CD14-positive monocyte (primary cell): ENCODE measurements around the gene CRAMP1. TPM values are rescaled to one million over a fixed set of nuclear protein-coding genes. Genes with fewer than 3 reads are reported as not detected.
A peak's percentile ranks its signal among the peaks of the same experiment; 100 is the strongest.

Experiments
- DNase-seq, 3 donors: peaks; one replicate each; pipeline ENCODE4 v3.0.0-alpha.2; 2011 to 2022
- H2AFZ ChIP-seq: 2 replicates; pipeline ENCODE4 v1.6.0; 2012; ENCODE audit warnings: mild to moderate bottlenecking, low read depth, low read length, inconsistent platforms; ENCODE audit not compliant: insufficient read depth, poor library complexity, severe bottlenecking
- H3K27ac ChIP-seq, 2 donors: 1 replicate in 1 of 2; 2 replicates in 1 of 2; pipeline ENCODE4 v1.5.1; 2012 to 2013; ENCODE audit warnings: low read length in 2 of 2, control low read depth in 1 of 2, inconsistent platforms in 1 of 2, low read depth in 1 of 2, mild to moderate bottlenecking in 1 of 2
- H3K27me3 ChIP-seq, 2 donors: one replicate each; pipeline versions ENCODE4 v1.6.0 to v1.6.1; 2011 to 2013; ENCODE audit warnings: low read length in 2 of 2; ENCODE audit not compliant: control insufficient read depth in 2 of 2, insufficient read depth in 2 of 2
- H3K36me3 ChIP-seq, 2 donors: replicated peaks in 1 of 2; 1 replicate in 1 of 2; 2 replicates in 1 of 2; pipeline versions ENCODE4 v1.5.1 to v1.6.1; 2012 to 2013; ENCODE audit warnings: low read length in 2 of 2, control low read depth in 1 of 2, inconsistent platforms in 1 of 2, mild to moderate bottlenecking in 1 of 2; ENCODE audit not compliant: insufficient read depth in 2 of 2, control insufficient read depth in 1 of 2
- H3K4me1 ChIP-seq, 2 donors: 1 replicate in 1 of 2; 2 replicates in 1 of 2; pipeline versions ENCODE4 v1.5.1 to v1.6.1; 2012 to 2013; ENCODE audit warnings: low read length in 2 of 2, control low read depth in 1 of 2, inconsistent platforms in 1 of 2, mild to moderate bottlenecking in 1 of 2, moderate library complexity in 1 of 2; ENCODE audit not compliant: insufficient read depth in 2 of 2, control insufficient read depth in 1 of 2
- H3K4me2 ChIP-seq: replicated peaks from 2 replicates; pipeline ENCODE3; 2012; ENCODE audit warnings: low read length, moderate library complexity, mild to moderate bottlenecking; ENCODE audit not compliant: poor library complexity, severe bottlenecking; ENCODE audit errors: extremely low read depth
- H3K4me3 ChIP-seq, 3 experiments: fragments of 200-600 bp in 1 of 3; sonication (generic) in 1 of 3; replicated peaks in 1 of 3; 1 replicate in 2 of 3; 2 replicates in 1 of 3; pipeline ENCODE4 v1.5.1; 2011 to 2013; ENCODE audit warnings: low read length in 3 of 3, mild to moderate bottlenecking in 3 of 3, control low read depth in 2 of 3, low read depth in 2 of 3, inconsistent platforms in 1 of 3, moderate library complexity in 1 of 3
- H3K79me2 ChIP-seq: 2 replicates; pipeline ENCODE4 v1.6.0; 2012; ENCODE audit warnings: mild to moderate bottlenecking, control low read depth, inconsistent platforms, low read length, moderate library complexity; ENCODE audit not compliant: insufficient read depth
- H3K9ac ChIP-seq: 2 replicates; pipeline ENCODE4 v1.6.0; 2017; ENCODE audit warnings: low read length, mild to moderate bottlenecking; ENCODE audit not compliant: insufficient read depth, poor library complexity, severe bottlenecking
- H3K9me3 ChIP-seq, 2 donors: replicated peaks in 1 of 2; 1 replicate in 1 of 2; 2 replicates in 1 of 2; pipeline versions ENCODE4 v1.5.1 to v1.6.1; 2012 to 2013; ENCODE audit warnings: low read length in 2 of 2, control low read depth in 1 of 2; ENCODE audit not compliant: control insufficient read depth in 1 of 2, insufficient read depth in 1 of 2
- H4K20me1 ChIP-seq: 2 replicates; pipeline ENCODE4 v1.6.0; 2012; ENCODE audit warnings: mild to moderate bottlenecking, low read length, control low read depth, moderate library complexity; ENCODE audit not compliant: insufficient read depth
- H3K27ac Mint-ChIP-seq, 7 donors: one replicate each; pipeline ENCODE4 v1.8.0; 2020; ENCODE audit warnings: mild to moderate bottlenecking in 7 of 7, mixed read lengths in 7 of 7, moderate library complexity in 6 of 7, inconsistent platforms in 2 of 7
- H3K27me3 Mint-ChIP-seq, 3 donors: one replicate each; pipeline ENCODE4 v1.8.0; 2021 to 2022; ENCODE audit warnings: low read depth in 3 of 3, mild to moderate bottlenecking in 3 of 3, mixed read lengths in 3 of 3, moderate library complexity in 3 of 3, inconsistent platforms in 1 of 3
- H3K36me3 Mint-ChIP-seq, 2 donors: one replicate each; pipeline ENCODE4 v1.8.0; 2020; ENCODE audit warnings: mixed read lengths in 2 of 2, inconsistent platforms in 1 of 2, mild to moderate bottlenecking in 1 of 2
- H3K4me1 Mint-ChIP-seq: one replicate; pipeline ENCODE4 v1.8.0; 2020; ENCODE audit warnings: mild to moderate bottlenecking, mixed read lengths
- H3K4me3 Mint-ChIP-seq, 2 donors: one replicate each; pipeline ENCODE4 v1.8.0; 2020; ENCODE audit warnings: mild to moderate bottlenecking in 2 of 2, mixed read lengths in 2 of 2, moderate library complexity in 1 of 2
- H3K9me3 Mint-ChIP-seq, 7 donors: one replicate each; pipeline ENCODE4 v1.8.0; 2020 to 2022; ENCODE audit warnings: mixed read lengths in 7 of 7, mild to moderate bottlenecking in 6 of 7, moderate library complexity in 6 of 7, inconsistent platforms in 2 of 7
- WGBS: methylation state at CpG from one replicate; pipeline ENCODE4 v1.1.5; 2013; ENCODE audit warnings: missing lambda C conversion rate; ENCODE audit not compliant: insufficient coverage; 5-methylcytosine and 5-hydroxymethylcytosine counted together
- intact Hi-C, 2 donors: fragments of 100-400 bp; cut with micrococcal nuclease; formaldehyde crosslinking; loops; one replicate each; pipeline versions ENCODE4 v1.15.0 to v1.15.1; 2023
- polyA plus RNA-seq, 3 donors: library from polyadenylated mRNA; depleted of rRNA in 1 of 3; unstranded in 2 of 3; stranded (reverse) in 1 of 3; fragments of 300-500 nt in 2 of 3; fragments of >200 nt in 1 of 3; fragmentation: Illumina TruSeq in 2 of 3; gene quantifications; 1 replicate in 2 of 3; 2 replicates in 1 of 3; pipeline ENCODE4 v1.2.3, GENCODE V29; 2012 to 2021
- TF ChIP-seq, protein P1 (sequence below): fragments of 200-600 bp; IDR thresholded peaks from one replicate; pipeline ENCODE4 v1.8.0; 2022; ENCODE audit warnings: antibody characterized with exemption, mild to moderate bottlenecking

CRAMP1 gene
- polyA plus RNA-seq, 3 donors: 0.46 to 12.3 (median 1.0) TPM

DNA sequence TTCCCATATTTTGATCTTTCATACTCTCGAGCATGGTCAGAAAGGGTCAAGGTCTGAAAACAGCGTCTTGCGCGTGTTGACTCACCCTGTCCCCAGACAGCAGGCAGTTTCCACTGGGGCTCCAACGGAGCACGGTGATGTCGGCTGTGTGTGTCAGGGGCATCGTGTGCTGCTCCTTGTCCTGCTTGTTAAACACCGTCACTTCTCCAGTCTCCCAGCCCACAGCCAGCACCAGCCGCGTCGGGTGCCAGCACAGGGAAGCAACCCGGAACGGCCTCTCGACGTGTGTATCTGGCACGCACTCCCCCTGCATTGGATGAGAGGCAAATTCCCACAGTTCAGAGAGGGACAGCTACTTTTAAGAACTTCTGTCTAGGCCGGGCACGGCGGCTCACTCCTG lies 9.9 kb upstream of the CRAMP1 start:
- WGBS: 96% methylated on average over 17 of the region's 20 CpGs
- no peak overlapping the region for H3K4me3 Mint-ChIP-seq
- H3K9me3 ChIP-seq: no peaks in the 10 kb centered on the region
- peaks cover 3 to 15% of the 10 kb centered on the region in 2 donors for H3K36me3 Mint-ChIP-seq
- peaks cover 0 to 4% (median 0%) of the 10 kb centered on the region in 7 donors for H3K9me3 Mint-ChIP-seq
- intact Hi-C loops: loop anchor here in 1 of 2 donors (10.0 kb wide), 1 partner anchor 57 kb away; no protein-coding TSS in a partner anchor
- no peaks in the 10 kb centered on the region for H4K20me1 ChIP-seq
- H3K27ac ChIP-seq: no peak overlapping the region
- no peaks in the 10 kb centered on the region for H3K79me2 ChIP-seq
- H3K4me3 ChIP-seq: no peak overlapping the region
- peak overlapping the region in 1 of 7 donors; percentile 37 for H3K27ac Mint-ChIP-seq
- no peaks in the 10 kb centered on the region for H3K4me1 Mint-ChIP-seq
- no peak overlapping the region for H2AFZ ChIP-seq
- no peaks in the 10 kb centered on the region for H3K36me3 ChIP-seq
- DNase-seq: no peak
- H3K4me1 ChIP-seq: no peaks in the 10 kb centered on the region
- no peaks in the 10 kb centered on the region for H3K27me3 Mint-ChIP-seq
- no peaks in the 10 kb centered on the region for H3K27me3 ChIP-seq
- no peak overlapping the region for H3K9ac ChIP-seq
- H3K4me2 ChIP-seq: no peak overlapping the region
- TF ChIP-seq, protein P1, sequence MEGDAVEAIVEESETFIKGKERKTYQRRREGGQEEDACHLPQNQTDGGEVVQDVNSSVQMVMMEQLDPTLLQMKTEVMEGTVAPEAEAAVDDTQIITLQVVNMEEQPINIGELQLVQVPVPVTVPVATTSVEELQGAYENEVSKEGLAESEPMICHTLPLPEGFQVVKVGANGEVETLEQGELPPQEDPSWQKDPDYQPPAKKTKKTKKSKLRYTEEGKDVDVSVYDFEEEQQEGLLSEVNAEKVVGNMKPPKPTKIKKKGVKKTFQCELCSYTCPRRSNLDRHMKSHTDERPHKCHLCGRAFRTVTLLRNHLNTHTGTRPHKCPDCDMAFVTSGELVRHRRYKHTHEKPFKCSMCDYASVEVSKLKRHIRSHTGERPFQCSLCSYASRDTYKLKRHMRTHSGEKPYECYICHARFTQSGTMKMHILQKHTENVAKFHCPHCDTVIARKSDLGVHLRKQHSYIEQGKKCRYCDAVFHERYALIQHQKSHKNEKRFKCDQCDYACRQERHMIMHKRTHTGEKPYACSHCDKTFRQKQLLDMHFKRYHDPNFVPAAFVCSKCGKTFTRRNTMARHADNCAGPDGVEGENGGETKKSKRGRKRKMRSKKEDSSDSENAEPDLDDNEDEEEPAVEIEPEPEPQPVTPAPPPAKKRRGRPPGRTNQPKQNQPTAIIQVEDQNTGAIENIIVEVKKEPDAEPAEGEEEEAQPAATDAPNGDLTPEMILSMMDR: no peak

DNA sequence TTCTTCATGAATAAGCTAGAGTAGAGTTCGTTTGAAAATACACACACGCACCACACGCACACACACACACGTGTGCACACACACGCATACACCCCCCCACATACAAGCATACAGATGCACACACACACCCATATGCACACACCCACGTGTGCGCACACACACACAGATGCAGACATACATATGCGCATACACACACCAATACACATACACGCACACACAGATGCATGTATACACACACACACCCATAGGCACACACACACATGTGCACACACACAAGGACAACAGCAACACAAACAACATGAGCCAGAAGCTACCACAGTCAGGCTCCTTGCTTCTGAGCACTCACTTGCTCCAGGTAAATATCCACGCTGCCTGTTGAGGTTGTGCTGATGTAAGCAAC lies 5.4 kb upstream of the CRAMP1 start:
- no peak overlapping the region for H3K4me3 Mint-ChIP-seq
- Histone ChIP-seq H3K9me3 (peaks cover 0 to 12% of the 10 kb centered on the region in 2 donors), H3K4me3 (no peak overlapping the region), H3K27me3 (no peaks in the 10 kb centered on the region), H3K27ac (no peak overlapping the region), H3K9ac (no peak overlapping the region), H3K36me3 (no peaks in the 10 kb centered on the region), H3K4me2 (no peak overlapping the region), H4K20me1 (no peaks in the 10 kb centered on the region), H3K4me1 (peaks cover 19 to 21% of the 10 kb centered on the region in 2 donors), H3K79me2 (no peaks in the 10 kb centered on the region), H2AFZ (no peak overlapping the region)
- intact Hi-C loops: loop anchor here in 1 of 2 donors (10.0 kb wide), 1 partner anchor 62 kb away; no protein-coding TSS in a partner anchor
- H3K27ac Mint-ChIP-seq: no peak overlapping the region
- TF ChIP-seq, protein P1: no peak
- DNase-seq: no peak
- peaks cover 16% of the 10 kb centered on the region for H3K4me1 Mint-ChIP-seq
- H3K36me3 Mint-ChIP-seq: peaks cover 3 to 8% of the 10 kb centered on the region in 2 donors
- peaks cover under 1 to 13% (median 12%) of the 10 kb centered on the region in 7 donors for H3K9me3 Mint-ChIP-seq
- no peaks in the 10 kb centered on the region for H3K27me3 Mint-ChIP-seq
- WGBS: 98% methylated on average over 9 of the region's 10 CpGs
